ENCODE measurements around the gene IL12B.
"Not testable (repeated sequence)": the region's sequence is repeated elsewhere in the genome, so short reads cannot be mapped to it uniquely, and the experiment has no call there.

IL12B gene

GRCh38 chr5:159290741-159291140 lies 39.5 kb downstream of the IL12B start:
- no peak for ATAC-seq

- ATAC-seq, result peak in 1 of 2 donors; percentile 69
Measured at GRCh38 chr5:159286420-159287035, 43.8 kb downstream of the IL12B start.

- no peak for ATAC-seq
Measured at GRCh38 chr5:159274676-159275075, 55.6 kb downstream of the IL12B start.

GRCh38 chr5:159273923-159274322 lies 56.4 kb downstream of the IL12B start:
- no peak for ATAC-seq

GRCh38 chr5:159269723-159270122 lies 60.6 kb downstream of the IL12B start:
- ATAC-seq, result peak in 1 of 2 donors; percentile 49

- ATAC-seq, result not testable (repeated sequence)
Measured at GRCh38 chr5:159266764-159267163, 63.5 kb downstream of the IL12B start.

All from activated CD4-positive, CD25-positive, alpha-beta regulatory T cell treated with anti-CD3 and anti-CD28 coated beads, Interleukin-2, amount 50 U/mL, for 24 hours (primary cell).